Islet precursor cell (in vitro differentiated cells): ENCODE data around the gene KATNB1.
"Not testable (repeated sequence)": the region's sequence is repeated elsewhere in the genome, so short reads cannot be mapped to it uniquely, and the experiment has no call there.

Source experiments
- DNase-seq: peaks from one replicate; pipeline ENCODE4 v3.0.0-alpha.2; 2018

Gene KATNB1

GRCh38 chr16:57701759-57702371, 33.7 kb upstream of the KATNB1 start:
- DNase-seq, result no peak

GRCh38 chr16:57703416-57704010, 32.1 kb upstream of the KATNB1 start:
- no peak for DNase-seq

DNA sequence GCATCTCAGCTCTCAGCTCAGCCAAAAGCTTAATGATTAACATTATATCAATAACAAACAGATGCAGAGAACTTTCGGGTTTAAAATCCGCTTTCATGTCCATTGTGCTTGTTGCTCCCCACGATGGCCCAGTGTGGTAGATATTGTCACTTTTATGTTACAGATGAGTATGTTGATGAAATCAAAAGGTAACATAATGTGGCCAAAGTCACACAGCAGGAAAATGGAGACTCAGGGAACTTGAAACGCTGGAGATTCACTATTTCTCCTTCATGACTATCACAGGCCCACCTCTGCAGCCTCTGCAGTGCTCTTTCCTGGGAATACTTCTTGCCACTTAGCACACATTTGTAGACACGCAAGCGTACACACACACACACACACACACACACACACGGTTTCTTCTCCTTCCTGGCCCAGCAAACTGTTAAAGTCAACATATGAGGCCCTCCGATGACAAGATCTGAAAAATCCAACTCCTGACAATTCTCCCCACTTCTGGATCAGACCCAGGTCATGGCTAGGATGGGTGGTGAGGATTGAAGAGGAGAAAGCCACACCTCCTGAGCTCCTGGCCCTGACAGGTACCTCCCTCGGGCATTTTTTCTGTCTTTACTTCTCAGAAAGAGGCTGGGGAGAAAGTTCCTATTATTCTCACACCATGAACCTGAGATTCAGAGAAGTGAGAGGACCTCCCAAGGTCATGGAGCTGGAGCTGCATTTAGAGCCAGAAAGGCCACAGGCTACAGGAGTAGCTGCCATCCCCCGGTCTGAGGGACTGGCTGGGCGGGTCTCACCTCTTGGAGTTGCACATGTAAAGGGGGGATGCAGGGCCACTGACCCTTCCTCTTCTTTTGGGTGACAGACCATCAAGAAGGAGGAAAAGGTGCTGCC, 31.3 kb upstream of the KATNB1 start:
- DNase-seq, result no peak

DNA sequence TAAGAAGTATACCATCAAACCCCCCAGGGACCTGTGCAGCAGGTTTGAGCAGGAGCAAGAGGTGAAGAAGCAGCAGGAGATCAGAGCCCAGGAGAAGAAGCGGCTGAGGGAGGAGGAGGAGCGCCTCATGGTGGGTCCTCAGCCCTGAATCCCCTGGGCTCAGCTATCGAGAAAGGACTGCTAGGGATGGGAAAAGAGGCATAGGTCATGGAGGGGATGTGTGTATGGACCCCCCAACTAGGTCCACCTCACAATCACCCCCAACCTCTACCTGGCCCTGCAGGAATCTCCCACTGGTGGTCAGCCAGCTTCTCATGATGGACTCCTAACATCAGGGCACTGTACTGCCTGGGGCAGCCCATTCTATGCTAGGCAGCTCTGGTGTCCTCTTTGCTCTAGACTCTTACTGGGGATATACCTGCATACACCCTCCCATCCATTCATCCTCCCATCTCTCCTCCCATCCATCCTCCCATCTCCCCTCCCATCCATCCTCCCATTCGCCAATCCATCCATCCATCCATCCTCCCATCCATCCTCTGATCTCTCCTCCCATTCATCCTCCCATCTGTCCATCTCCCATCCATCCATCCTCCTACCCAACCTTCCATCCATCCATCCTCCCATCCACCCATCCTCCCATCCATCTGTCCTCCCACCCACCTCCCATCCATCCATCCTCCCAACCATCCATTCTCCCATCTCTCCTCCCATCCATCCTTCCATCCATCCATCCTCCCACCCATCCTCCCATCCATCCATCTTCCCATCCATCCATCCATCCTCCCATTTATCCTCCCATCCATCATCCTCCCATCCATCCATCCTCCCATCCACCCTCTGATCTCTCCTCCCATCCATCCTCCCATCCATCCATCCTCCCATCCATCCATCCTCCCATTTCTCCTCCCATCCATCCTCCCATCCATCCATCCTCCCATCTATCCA, 30.4 kb upstream of the KATNB1 start:
- no peak for DNase-seq

GRCh38 chr16:57706717-57707116, 28.9 kb upstream of the KATNB1 start:
- no peak for DNase-seq

- no peak for DNase-seq
Observed at GRCh38 chr16:57707331-57707730, 28.2 kb upstream of the KATNB1 start.

GRCh38 chr16:57708168-57708567, 27.4 kb upstream of the KATNB1 start:
- DNase-seq, result no peak

DNA sequence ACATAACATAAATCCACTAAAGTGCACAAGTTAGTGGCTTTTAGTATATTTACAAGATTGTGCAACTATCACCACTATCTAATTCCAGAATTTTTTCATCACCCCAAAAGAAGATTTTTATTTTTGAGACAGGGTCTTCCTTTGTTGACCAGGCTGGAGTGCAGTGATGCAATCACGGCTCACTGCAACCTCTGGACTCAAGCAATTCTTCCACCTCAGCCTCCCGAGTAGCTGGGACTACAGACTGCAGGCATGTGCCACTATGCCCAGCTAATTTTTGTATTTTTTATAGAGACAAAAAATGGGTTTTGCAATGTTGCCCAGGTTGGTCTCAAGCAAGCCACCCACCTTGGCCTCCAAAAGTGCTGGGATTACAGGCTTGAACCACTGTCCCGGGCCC, 25.9 kb upstream of the KATNB1 start:
- DNase-seq, result no peak

GRCh38 chr16:57711346-57711745, 24.2 kb upstream of the KATNB1 start:
- DNase-seq, result no peak

GRCh38 chr16:57711993-57712392, 23.6 kb upstream of the KATNB1 start:
- DNase-seq, result no peak

- DNase-seq, result not testable (repeated sequence)
Observed at GRCh38 chr16:57712569-57712968, 23.0 kb upstream of the KATNB1 start.

GRCh38 chr16:57713596-57713995, 22.0 kb upstream of the KATNB1 start:
- no peak for DNase-seq

DNA sequence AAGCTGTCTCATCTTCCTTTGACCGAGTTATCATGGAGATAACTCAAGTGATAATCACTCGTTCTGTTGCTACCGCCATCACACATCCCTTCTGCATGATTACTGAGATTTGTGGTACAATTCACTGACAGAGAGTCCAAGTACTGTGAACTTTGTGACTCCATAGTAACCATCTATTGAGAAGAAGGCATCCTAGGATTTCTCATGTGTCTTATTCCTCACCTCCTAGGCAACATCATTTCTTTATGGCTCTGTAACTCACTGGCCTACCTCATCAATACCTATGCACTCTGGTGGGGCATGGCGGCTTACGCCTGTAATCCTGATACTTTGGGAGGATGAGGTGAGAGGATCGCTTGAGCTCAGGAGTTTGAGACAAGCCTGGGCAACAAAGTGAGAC, 21.5 kb upstream of the KATNB1 start:
- DNase-seq, result no peak

DNA sequence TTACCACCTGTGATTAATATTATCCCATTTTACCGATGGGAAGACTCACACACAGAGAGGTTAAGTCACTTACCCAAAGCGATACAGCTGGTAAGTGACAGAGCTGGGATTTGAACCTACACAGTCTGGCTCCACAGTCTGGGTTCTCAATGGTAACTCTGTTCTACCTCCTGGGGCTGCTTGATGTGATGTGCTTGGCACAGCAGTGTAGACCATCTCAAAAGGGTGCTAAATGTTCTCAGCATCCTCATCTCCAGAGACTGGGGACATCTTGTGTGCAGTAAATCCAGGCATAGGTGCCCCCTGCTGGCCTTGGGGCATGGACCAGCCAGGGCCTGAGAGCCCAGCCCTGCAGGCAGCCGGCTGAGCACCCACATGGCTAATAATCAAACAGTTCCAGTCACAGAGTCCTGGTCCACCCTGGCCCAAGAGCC, 15.4 kb upstream of the KATNB1 start:
- peak; percentile 80 for DNase-seq

DNA sequence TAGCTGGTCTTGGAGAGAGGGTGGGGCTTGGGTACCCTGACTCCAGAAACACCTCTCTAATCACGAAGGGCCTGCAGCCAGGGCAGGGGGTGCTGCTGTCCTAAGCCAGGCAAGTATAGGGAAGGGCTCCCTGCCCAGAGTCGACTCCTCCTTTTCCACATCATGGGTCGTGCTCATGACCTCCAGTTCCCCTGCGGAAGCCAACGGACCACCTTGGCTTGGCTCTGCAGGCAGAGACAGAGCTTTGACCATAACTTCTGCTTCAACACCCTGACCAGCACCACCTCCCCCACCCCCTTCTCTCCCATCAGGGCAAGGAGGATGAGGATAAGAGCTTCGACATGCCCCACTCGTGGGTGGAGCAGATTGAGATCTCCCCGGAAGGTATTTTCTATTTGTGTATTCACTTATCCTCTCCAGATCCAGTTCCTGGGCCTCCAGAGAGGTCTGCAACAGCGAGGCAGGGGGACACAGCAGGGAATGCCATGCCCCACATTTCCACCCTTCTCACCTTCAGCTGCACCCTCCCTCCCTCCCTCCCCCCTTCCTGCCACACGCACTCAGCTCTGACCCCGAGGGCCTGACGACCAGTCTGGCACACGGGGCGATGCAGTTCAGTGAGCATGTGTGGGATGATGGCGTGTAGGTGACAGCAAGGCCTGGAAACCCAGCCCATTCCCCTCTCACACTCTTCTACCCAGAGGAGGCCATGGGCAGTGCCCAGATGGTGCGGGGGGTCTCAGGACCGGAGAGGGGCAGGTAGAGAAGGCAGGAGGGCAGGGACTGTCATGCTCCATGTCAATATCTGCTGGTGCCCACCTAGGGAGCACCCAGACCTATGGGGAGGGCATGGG, 14.0 kb upstream of the KATNB1 start:
- no peak for DNase-seq

DNA sequence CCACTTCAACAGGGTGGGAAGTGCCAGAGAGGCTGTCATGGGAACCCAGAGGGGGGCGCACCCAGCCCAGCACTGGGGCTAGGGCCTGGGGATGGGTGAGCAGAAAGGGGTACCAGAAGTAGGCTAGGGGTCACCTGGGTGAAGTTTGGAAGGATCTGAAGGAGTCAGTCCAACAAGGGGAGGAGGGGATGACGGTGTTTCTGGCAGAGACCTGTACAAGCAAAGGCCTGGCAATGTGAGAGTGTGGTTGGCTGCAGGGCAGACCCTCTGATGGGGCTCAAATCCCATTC, 13.4 kb upstream of the KATNB1 start:
- DNase-seq, result no peak

GRCh38 chr16:57722651-57723050, 12.9 kb upstream of the KATNB1 start:
- DNase-seq, result no peak

GRCh38 chr16:57723170-57723569, 12.4 kb upstream of the KATNB1 start:
- DNase-seq, result peak; percentile 57

GRCh38 chr16:57724531-57724930, 11.0 kb upstream of the KATNB1 start:
- no peak for DNase-seq

- DNase-seq, result no peak
Observed at GRCh38 chr16:57725151-57725550, 10.4 kb upstream of the KATNB1 start.

DNA sequence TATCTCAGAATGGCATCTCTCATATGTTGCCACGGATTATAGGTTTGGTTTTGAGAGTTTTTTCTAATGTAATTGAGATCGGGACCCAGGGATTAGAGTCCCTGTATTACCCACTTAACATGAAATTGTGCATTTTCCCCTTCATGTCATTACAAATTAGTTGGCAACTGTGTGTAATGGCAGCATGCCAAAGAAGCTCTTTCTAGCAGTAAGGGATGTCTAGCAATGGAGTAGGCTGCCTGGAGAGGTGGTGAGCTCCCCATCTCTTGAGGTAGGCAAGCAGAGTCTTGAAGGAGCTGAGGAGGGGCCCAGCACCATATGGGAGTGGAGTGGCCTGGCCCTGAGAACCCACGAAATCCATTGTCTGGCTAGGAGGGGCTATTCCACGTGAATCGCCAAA, 10.0 kb upstream of the KATNB1 start:
- DNase-seq, result no peak

DNA sequence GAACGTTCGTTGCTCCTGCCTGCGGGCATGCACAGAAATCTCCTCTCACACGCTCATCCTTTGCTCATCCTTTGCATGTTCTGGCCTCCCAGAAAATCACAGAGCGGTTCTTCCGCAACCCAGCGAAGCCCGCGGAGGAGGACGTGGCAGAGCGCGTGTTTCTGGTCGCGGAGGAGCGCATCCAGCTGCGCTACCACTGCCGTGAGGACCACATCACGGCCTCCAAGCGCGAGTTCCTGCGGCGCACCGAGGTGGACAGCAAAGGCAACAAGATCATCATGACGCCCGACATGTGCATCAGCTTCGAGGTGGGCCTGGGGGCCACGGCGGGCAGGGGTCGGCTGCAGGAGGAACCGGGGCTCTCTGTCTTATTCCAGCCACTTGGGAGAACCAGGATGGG, 9.6 kb upstream of the KATNB1 start:
- DNase-seq, result no peak
